Urinary bladder (tissue), 4 donors: ENCODE results near the gene ZNF638. TPM values are rescaled to one million over a fixed set of nuclear protein-coding genes. Genes with fewer than 3 reads are reported as not detected.

Experiments
- DNase-seq: peaks from one replicate; pipeline ENCODE4 v3.0.0-alpha.2; 2015; ENCODE audit errors: extremely low spot score
- H3K27ac ChIP-seq: one replicate; pipeline ENCODE4 v1.5.1; 2013; ENCODE audit warnings: low read depth, mild to moderate bottlenecking, moderate library complexity
- H3K36me3 ChIP-seq: one replicate; pipeline ENCODE4 v1.6.1; 2013; ENCODE audit warnings: mild to moderate bottlenecking, moderate library complexity; ENCODE audit not compliant: insufficient read depth
- H3K4me1 ChIP-seq: one replicate; pipeline ENCODE4 v1.6.1; 2013; ENCODE audit warnings: mild to moderate bottlenecking, moderate library complexity; ENCODE audit not compliant: insufficient read depth
- H3K4me3 ChIP-seq: one replicate; pipeline ENCODE4 v1.5.1; 2013; ENCODE audit warnings: low read depth, low read length
- WGBS: extraction: QIAGEN DNeasy Blood & Tissue Kit; methylation state at CpG from one replicate; pipeline ENCODE4 v1.1.7; 2013; 5-methylcytosine and 5-hydroxymethylcytosine counted together
- polyA plus RNA-seq: library from polyadenylated mRNA; stranded (reverse); fragments of 200-250 nt; gene quantifications from one replicate; pipeline ENCODE4 v1.2.3, GENCODE V29; 2013
- total RNA-seq: library from RNA; depleted of rRNA; stranded (reverse); fragments of >200 nt; gene quantifications from one replicate; pipeline ENCODE4 v1.2.3, GENCODE V29; 2014
- donor health status: healthy with polysubstance abuse.
- donor health status: healthy.

ZNF638 gene
- total and polyA plus RNA-seq, 2 donors = 69.3 to 492 TPM

DNA sequence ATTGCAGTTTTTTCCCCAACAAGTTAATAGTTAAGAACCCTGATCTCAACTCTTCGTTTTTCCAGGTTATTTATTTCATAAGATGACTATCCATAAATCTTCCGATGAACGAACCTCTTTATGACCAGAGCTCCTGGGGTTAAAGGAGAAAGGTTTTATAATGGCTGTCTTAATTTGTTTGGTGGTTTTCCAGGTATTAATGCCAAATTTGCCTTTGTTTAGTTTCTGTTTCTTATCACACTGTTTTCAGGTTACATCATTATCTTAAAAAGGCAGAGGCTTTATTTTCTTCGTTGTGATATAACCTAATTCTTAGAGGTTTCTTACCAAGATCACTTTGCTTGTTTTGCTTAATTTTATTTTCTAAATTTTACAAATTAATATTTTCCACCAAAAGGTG is 10.1 kb downstream of the ZNF638 start:
- Histone ChIP-seq H3K36me3 (no peaks in the 10 kb centered on the region), H3K4me3 (no peak overlapping the region), H3K27ac (no peak overlapping the region), H3K4me1 (no peaks in the 10 kb centered on the region)
- 47% methylated on average over 4 of the region's 4 CpGs for WGBS
- DNase-seq = no peak

DNA sequence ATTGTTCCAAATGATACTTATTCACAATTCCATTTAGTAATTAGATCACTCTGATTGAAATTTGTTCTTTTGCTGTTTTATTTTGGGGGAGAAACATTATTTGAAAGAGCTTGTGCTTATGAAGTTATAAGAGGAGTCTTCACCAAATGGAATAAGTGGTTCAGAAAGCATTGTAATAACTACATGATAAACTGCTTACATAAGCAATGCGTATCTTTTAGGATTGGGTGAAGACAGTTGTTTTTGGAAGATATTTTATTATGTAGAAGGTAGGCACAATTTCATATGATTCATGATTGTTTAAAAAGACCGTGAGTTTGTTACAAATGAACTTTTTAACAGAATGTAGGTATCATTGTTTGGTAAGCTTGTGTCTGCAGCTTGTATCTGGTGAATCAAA is 14.5 kb downstream of the ZNF638 start:
- Histone ChIP-seq H3K27ac (no peak overlapping the region), H3K4me3 (no peak overlapping the region), H3K4me1 (no peaks in the 10 kb centered on the region), H3K36me3 (peaks cover 6% of the 10 kb centered on the region)
- WGBS = 98% methylated on average over 2 of the region's 2 CpGs
- no peak for DNase-seq

DNA sequence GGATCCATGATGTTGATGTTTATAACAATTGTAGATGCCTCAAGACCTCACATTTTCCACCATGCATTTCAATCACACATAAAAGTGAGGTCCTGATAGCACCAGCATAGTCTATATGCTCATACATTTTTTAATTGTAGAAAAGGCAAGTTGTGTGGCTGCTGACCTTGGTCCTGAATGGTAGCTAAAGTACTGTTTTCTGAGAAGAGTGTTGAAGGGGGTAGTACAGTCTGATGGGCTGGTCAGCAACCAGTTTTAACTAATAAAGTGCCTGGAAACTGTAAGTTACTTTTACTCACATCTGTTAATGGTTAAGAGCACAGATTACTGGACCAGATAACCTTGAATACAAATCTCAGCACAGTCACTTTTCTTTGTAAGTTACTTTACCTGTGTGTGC is 15.9 kb downstream of the ZNF638 start:
- H3K27ac ChIP-seq = no peak overlapping the region
- no peak overlapping the region for H3K4me3 ChIP-seq
- peaks cover 6% of the 10 kb centered on the region for H3K36me3 ChIP-seq
- no peaks in the 10 kb centered on the region for H3K4me1 ChIP-seq
- no peak for DNase-seq

DNA sequence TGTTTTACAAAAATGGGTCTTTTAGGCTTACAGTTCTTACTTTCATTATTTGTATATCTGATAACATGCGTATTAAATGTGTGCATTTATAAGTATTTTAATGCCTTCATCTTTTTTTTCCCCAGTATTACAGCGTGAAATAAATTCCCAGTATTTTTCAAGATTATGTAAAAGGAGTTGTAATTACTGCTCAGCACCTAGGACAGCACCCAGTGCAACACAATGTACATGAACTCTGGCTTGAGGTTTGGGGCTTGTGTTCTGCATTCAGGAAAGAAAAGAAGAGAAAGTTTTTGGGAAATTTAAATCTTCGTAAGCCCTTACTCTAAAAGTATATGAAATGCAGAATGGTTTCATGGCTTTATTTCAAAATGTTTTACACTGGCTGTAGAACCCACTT is 16.7 kb downstream of the ZNF638 start:
- DNase-seq = no peak
- H3K27ac ChIP-seq = no peak overlapping the region
- H3K36me3 ChIP-seq = peaks cover 6% of the 10 kb centered on the region
- no peaks in the 10 kb centered on the region for H3K4me1 ChIP-seq
- no peak overlapping the region for H3K4me3 ChIP-seq
- 87% methylated on average over 3 of the region's 3 CpGs for WGBS

DNA sequence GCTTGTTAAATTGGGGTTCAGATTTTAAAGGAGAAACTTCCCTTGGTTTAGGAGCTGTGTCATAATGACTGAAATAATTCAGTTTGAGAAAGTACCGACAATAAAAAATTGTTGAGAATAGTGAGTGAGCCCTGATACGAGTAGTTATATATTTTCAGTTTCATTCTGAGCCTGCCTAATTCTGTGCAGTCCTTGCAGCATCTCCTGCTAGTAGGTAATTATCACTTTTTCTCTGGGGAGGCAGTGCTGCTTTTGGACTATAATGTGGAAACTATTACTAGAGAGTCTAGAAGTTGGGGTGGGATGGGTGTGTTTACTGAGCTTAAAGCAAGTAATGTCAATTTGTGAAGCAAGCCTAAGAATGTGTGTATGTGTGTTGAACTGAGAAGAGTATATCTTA is 21.7 kb downstream of the ZNF638 start:
- H3K4me3 ChIP-seq = no peak overlapping the region
- no peaks in the 10 kb centered on the region for H3K4me1 ChIP-seq
- DNase-seq = no peak
- peaks cover 6% of the 10 kb centered on the region for H3K36me3 ChIP-seq
- 73% methylated on average over 2 of the region's 2 CpGs for WGBS
- H3K27ac ChIP-seq = no peak overlapping the region

DNA sequence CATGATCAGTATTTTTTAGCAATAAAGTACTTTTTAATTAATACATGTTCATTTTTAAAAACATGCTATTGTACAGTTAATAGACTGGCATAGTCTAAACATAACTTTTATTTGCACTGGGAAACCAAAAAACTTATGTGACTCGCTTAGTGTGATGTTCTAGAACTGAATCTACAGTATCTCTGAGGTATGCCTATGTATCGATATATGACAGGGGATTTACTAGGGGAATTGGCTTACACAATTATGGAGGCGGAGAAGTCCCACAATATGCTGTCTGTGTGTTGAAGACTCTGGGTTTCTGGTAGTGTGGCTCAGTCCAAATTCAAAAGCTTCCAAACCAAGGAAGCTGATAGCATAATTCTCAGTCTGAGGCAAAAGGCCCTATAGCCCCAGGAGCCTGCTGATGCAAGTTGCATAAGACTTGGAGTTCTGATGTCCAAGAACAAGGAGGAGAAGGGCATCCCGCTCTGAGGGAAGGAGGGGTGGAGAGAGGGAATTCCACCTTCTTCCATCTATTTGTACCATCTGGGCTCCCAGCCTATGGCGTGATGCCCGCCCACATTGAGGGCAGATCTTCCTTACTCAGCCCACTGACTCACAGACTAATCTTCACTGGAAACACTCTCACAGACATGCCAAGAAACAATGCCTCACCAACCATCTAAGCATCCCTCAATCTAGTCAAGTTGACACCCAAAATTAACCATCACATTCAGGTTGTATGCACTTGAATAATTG is 27.5 kb downstream of the ZNF638 start:
- no peak for DNase-seq
- no peak overlapping the region for H3K27ac ChIP-seq
- no peak overlapping the region for H3K4me3 ChIP-seq
- H3K36me3 ChIP-seq = peaks cover 7% of the 10 kb centered on the region
- H3K4me1 ChIP-seq = no peaks in the 10 kb centered on the region
- WGBS = 94% methylated on average over 6 of the region's 6 CpGs

DNA sequence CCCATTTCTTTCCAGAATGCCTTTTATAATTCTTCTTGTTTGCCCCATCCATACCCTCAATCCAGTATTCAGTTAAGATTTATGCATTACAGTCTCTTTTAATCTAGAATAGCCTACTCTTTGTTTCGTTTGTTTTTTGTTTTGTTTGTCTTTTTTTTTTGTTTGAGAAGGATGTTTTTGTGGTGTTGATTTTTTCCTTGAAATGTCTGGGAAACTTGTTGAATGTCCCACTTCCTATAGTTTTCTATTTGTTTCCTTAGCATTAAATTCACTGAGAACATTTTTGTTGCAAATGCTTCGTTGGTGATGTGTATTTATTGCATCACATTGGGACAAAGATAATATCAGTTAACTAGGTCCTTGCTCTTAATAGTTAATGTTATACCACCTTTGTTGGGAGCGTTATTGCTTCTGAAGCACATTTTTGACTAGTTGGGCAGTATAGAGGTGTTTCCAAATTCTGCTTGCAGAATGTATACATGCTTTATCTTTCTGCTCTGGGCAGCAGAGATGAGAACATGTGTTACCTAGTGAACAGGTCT is 28.9 kb downstream of the ZNF638 start:
- WGBS = 83% methylated on average over 3 of the region's 3 CpGs
- H3K4me1 ChIP-seq = no peaks in the 10 kb centered on the region
- H3K4me3 ChIP-seq = no peak overlapping the region
- H3K27ac ChIP-seq = no peak overlapping the region
- peaks cover 7% of the 10 kb centered on the region for H3K36me3 ChIP-seq
- DNase-seq = no peak

DNA sequence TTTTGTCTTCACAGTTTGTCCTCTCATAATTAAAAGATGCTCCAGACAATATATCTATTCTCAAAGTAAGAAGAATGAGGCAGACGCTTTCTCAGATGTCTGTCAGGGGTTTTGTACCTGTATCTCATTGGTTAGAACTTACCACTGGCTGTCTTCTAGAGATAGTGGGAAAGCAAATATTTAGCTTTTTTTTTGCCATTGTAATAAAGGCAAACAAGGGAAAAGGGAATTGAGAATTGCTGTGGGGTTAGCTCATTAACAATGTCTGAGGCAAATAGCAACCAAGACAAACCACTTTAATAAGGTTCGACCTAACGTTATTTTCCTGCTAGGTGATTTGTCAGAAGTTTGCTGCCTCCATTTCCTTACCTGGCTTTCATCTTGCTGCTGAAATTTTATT is 30.0 kb downstream of the ZNF638 start:
- 81% methylated on average over 3 of the region's 3 CpGs for WGBS
- no peak for DNase-seq
- no peak overlapping the region for H3K27ac ChIP-seq
- H3K4me3 ChIP-seq = no peak overlapping the region
- peaks cover 7% of the 10 kb centered on the region for H3K36me3 ChIP-seq
- no peaks in the 10 kb centered on the region for H3K4me1 ChIP-seq

DNA sequence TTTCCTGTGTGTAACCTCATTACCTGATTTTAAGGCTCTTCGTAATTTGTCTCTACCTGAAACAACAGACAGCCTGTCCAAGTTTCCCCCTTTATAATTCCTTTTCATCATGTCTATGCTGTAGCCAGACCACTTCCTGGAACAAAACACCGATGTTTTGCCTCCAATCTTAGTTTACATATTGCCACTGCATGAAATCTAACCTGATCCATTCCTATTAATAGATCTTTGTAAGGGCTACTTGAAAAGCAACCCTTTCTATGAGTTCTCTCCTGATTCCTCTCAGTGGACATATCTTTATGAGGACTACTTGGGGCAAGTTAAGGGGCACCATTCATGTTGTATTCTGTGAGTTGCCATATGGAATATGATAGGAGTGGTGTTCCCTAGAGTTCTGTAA is 30.9 kb downstream of the ZNF638 start:
- DNase-seq = no peak
- 88% methylated on average over 2 of the region's 2 CpGs for WGBS
- no peak overlapping the region for H3K4me3 ChIP-seq
- no peak overlapping the region for H3K27ac ChIP-seq
- no peaks in the 10 kb centered on the region for H3K4me1 ChIP-seq
- peaks cover 7% of the 10 kb centered on the region for H3K36me3 ChIP-seq

DNA sequence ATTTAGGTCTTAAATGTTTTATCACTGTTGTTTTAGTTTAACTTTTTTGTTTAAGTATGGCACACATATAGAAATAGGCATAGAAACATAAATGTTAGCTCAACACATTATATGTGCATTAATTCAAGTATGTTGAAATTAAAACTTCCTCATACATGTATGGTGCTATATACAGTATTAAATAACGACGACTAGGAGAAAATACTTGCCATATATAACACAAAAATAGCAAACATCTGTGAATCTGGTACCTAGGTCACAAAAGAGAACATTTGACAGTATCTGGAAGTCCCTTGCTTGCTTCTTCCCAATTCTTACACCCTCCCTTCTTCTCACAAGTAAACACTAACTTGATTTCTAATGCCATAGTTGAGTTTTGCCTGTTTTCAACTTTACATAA is 38.4 kb downstream of the ZNF638 start:
- no peak for DNase-seq
- H3K4me1 ChIP-seq = no peaks in the 10 kb centered on the region
- no peak overlapping the region for H3K4me3 ChIP-seq
- peaks cover 5% of the 10 kb centered on the region for H3K36me3 ChIP-seq
- H3K27ac ChIP-seq = no peak overlapping the region
- 90% methylated on average over 2 of the region's 2 CpGs for WGBS

DNA sequence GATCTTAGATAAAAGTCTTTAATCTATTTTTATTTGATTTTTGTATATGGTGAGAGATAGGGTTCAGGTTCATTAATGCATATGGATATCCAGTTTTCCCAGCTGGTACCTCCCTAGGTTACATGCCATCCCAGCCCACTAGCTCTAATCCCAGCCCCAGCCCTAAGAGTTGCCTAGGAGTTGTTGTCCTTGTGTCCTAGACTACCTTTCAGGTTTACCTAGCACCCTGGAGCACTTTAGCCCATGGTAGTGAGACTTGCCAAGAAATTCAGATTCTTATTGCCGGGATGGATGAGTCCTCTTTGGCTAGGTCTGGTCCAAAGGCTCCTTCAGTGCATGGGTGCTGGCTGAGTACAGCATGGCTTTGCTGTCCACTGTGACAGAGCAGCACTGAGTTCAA is 40.5 kb downstream of the ZNF638 start:
- Histone ChIP-seq H3K36me3 (peaks cover 7% of the 10 kb centered on the region), H3K4me1 (no peaks in the 10 kb centered on the region)
- WGBS = 82% methylated on average over 1 of the region's 1 CpG

DNA sequence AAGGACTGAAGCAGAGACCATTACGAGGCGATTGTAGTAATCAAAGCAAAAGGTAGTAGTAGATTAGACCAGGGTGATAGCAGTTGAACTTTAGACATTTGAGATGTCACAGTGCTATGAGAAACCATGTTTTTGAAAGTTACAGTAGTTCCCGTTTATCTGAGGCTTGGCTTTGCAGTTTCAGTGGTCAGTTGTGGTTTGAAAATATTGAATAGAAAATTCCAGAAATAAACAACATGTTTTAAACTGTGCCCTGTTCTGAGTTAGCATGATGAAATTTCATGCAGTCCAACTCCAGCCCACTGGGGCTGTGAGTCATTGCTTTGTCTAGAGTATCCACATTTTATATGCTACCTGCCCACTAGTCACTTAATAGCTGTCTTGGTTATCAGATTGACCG is 47.5 kb downstream of the ZNF638 start:
- WGBS = 75% methylated on average over 4 of the region's 4 CpGs
- Histone ChIP-seq H3K27ac (no peak overlapping the region), H3K4me1 (no peaks in the 10 kb centered on the region), H3K4me3 (no peak overlapping the region), H3K36me3 (peaks cover 2% of the 10 kb centered on the region)
- no peak for DNase-seq

More for the DNA sequence above, 40.5 kb downstream of the ZNF638 start:
- no peak for DNase-seq
- Histone ChIP-seq H3K27ac (no peak overlapping the region), H3K4me3 (no peak overlapping the region)

DNA sequence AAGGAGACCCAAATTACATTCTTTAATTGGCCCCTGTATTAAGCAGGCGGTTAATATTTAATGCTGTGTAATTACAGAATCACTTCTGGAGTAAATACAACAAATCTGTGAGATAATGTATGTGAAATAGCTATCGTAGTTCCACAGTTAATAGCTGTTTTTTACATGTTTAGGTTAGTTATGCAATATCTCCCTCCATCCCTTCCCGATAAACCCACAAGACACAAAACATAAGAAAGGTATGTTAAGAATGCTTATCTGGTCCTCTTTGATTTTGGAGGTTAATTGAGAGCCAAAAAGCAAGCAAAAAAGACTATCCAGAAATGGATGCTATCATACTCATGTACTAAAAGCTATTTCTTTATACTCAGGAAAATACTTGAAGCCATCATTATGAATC is 49.1 kb downstream of the ZNF638 start:
- Histone ChIP-seq H3K4me1 (no peaks in the 10 kb centered on the region), H3K36me3 (peaks cover 2% of the 10 kb centered on the region), H3K27ac (no peak overlapping the region), H3K4me3 (no peak overlapping the region)
- DNase-seq = no peak
- WGBS = 75% methylated on average over 3 of the region's 3 CpGs

DNA sequence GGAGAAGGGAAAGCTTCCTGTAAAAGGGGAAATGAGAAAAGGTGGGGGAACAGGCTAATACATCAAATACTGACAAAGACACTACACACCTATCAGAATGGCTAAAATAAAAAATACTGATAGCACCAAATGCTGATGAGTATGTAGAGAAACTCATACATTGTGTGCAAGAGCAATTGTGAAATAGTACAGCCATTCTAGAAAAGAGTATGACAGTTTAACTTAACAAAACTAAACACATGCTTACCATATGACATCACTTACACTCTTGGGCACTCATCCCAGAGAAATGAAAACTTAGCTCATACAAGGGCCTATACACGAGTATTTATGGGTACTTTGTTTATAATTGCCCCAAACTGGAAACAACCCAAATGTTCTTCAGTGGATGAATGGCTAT is 53.4 kb downstream of the ZNF638 start:
- peaks cover 8% of the 10 kb centered on the region for H3K36me3 ChIP-seq
- H3K4me3 ChIP-seq = no peak overlapping the region
- no peak for DNase-seq
- H3K27ac ChIP-seq = no peak overlapping the region
- WGBS = 22% methylated on average over 1 of the region's 1 CpG
- H3K4me1 ChIP-seq = no peaks in the 10 kb centered on the region
